Frontal cortex (tissue), 4 donors: ENCODE data around the gene KIDINS220. TPM values are rescaled to one million over a fixed set of nuclear protein-coding genes. Genes with fewer than 3 reads are reported as not detected.

Source experiments
- DNase-seq, 2 donors: peaks; one replicate each; pipeline ENCODE4 v3.0.0; 2012; ENCODE audit warnings: low spot score in 2 of 2
- FAIRE-seq: peaks from 2 replicates; lab custom pipeline; 2012; peaks lifted over from hg19 to GRCh38; lab: Jason Lieb, UNC
- total RNA-seq: library from RNA; depleted of rRNA; stranded (reverse); fragments of >200 nt; gene quantifications from one replicate; pipeline ENCODE4 v1.2.3, GENCODE V29; 2014
- donor health status: control.
- donor health status: control.
- donor health status: control.

Gene KIDINS220
- total RNA-seq, 1 donor from 2014 or later: 704 TPM

DNA sequence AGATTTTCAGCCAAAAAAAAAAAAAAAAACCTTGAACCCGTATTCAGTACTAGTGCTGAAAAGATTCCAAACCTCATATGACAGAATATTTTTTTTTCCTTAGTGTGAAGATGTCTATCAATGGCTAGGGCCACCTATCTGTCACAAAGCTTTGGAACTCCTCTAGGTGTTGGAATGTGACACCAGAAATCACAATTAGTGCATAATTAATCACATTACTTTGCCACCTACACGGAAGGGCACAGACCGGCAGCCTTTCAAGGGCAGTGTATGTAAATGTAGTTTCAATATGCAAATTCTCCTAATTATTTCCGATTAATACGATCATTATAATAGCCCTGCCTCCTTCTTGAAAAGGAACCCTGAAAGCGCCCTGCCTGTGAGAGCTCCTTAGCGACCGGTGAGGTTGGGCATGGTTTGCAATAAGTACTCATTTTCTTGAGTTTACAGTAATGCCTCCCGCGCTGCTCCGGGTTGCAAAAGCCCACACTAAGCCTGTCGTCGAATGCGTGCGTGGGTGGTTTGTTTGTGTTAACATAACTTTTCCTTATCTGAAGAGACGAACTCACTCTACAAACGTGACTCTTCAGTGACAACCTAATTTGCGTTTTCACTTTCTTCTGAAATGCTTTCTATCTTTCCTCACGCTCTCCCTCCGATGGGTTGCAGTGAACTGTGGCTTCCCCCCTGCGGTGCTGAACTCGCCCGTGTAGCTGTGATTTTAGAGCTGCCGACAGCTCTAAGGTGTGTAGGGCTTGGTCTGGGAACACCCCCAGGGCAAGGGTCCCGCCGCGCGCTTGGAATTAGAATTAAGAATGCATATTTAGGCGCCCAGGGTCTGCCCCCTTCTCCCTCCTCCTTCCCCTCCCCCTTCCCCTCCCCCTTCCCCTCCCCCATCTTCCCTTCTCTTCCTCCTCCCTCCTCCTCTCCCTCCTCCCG is 156.3 kb downstream of the KIDINS220 start:
- DNase-seq: no peak
- FAIRE-seq: no peak

DNA sequence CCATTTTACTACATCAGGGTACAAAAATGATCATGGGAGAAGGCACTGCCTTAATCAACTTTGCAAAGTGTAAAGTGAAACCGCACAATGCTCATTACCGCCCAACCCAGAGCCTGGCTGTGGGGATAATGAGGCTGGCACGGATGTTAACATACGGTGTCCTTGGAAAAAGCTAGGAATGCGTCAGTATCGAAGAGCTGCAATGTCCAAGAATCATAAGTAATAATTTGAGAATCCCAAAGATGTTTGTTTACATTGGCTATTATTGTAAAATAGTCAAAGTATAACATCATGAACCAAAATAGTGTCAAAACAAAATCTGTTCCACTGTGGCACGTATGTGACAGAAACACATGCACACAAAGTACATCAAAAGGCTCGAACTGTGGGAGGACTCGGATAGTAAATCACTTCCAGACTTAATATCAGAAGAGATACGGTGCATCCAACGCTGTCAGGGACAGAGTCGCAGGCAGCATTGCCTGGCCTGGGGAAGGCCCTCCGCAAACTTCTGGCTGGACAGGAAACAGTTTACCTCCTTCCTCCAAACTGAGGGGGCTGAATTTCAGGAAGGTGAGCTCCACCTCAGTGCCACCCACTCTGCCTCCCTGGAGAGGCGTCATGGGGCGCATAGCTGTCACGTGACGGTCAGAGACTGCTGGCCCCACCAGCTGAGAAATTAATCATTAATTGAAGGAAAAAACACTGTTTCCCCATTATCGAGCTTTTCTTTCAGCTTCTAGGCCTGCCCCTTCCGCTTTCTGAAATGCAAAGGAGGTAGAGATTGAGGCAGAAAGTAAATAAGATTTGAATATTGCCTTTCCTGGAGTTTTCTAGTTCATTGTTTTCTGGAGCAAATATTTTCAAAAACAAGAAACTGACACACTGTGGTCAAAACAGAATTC is 157.3 kb downstream of the KIDINS220 start:
- FAIRE-seq (no peak), DNase-seq (no peak)

DNA sequence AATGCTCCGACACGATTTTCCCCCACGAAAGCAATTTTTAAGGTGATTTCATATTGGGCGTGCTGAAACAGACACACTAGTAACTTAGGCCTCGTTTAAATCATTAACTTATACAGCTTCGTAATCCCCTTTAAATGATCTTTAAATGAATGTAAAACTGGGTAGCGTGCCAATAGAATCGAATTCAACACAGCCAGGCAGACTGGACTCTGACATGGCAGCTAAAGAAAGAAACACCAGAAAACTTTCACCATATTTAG is 157.9 kb downstream of the KIDINS220 start:
- DNase-seq: no peak
- FAIRE-seq: no peak

Other genes starting within 250 kb of the KIDINS220 start
- 151 TPM for gene ID2, start 155.6 kb downstream of the KIDINS220 start, total RNA-seq
- 125 TPM for gene MBOAT2, start 166.1 kb upstream of the KIDINS220 start, total RNA-seq